T-helper 1 cell (primary cell): ENCODE results near the gene KRT36.

Experiments
- DNase-seq, 5 donors: peaks; one replicate each; pipeline ENCODE4 v3.0.0-alpha.2; 2012 to 2020

KRT36 gene

GRCh38 chr17:41500131-41500911, 10.6 kb upstream of the KRT36 start:
- DNase-seq: no peak

GRCh38 chr17:41499714-41500113, 10.0 kb upstream of the KRT36 start:
- no peak for DNase-seq

- no peak for DNase-seq
Observed at GRCh38 chr17:41498276-41498675, 8.6 kb upstream of the KRT36 start.

- peak in 4 of 5 donors; percentile 20 to 80 (median 30) for DNase-seq
Observed at GRCh38 chr17:41496803-41497484, 7.2 kb upstream of the KRT36 start.

GRCh38 chr17:41494524-41494923, 4.8 kb upstream of the KRT36 start:
- no peak for DNase-seq

GRCh38 chr17:41492771-41493170, 3.1 kb upstream of the KRT36 start:
- no peak for DNase-seq

GRCh38 chr17:41492351-41492750, 2.6 kb upstream of the KRT36 start:
- DNase-seq: no peak

- no peak for DNase-seq
Observed at GRCh38 chr17:41491476-41491875, 1.8 kb upstream of the KRT36 start.

GRCh38 chr17:41490000-41490990, 585 bp upstream of the KRT36 start:
- DNase-seq: no peak

- peak in 2 of 5 donors; percentile 10 to 17 for DNase-seq
Observed at GRCh38 chr17:41486809-41487530, 2.7 kb downstream of the KRT36 start.

- no peak for DNase-seq
Observed at GRCh38 chr17:41486316-41486715, 3.4 kb downstream of the KRT36 start.

GRCh38 chr17:41484920-41485904, 4.5 kb downstream of the KRT36 start:
- no peak for DNase-seq

GRCh38 chr17:41483991-41484826, 5.5 kb downstream of the KRT36 start:
- DNase-seq: no peak

- DNase-seq: no peak
Observed at GRCh38 chr17:41483531-41483930, 6.2 kb downstream of the KRT36 start.

GRCh38 chr17:41481036-41481435, 8.7 kb downstream of the KRT36 start, which contains the start of gene KRT35:
Gene KRT35, minus strand, starts transcription at chr17:41481151. Its CDS starts 54 bp downstream, at chr17:41481097.
- DNase-seq: no peak

- DNase-seq: no peak
Observed at GRCh38 chr17:41480581-41480980, 9.1 kb downstream of the KRT36 start.

GRCh38 chr17:41480136-41480535, 9.6 kb downstream of the KRT36 start:
- DNase-seq: no peak

- DNase-seq: no peak
Observed at GRCh38 chr17:41478237-41478636, 11.5 kb downstream of the KRT36 start.

GRCh38 chr17:41476866-41477815, 12.6 kb downstream of the KRT36 start:
- no peak for DNase-seq
